Epithelial cell of prostate (primary cell): ENCODE measurements around the gene RBM39.
"Not testable (repeated sequence)": the region's sequence is repeated elsewhere in the genome, so short reads cannot be mapped to it uniquely, and the experiment has no call there.

Experiments
- DNase-seq: peaks from one replicate; pipeline ENCODE4 v3.0.0-alpha.2; 2011; ENCODE audit warnings: low read depth, low spot score
- H3K27ac ChIP-seq: fragments of 450-650 bp; 2 replicates; pipeline ENCODE4 v1.5.1; 2017; ENCODE audit warnings: mild to moderate bottlenecking

RBM39 gene

DNA sequence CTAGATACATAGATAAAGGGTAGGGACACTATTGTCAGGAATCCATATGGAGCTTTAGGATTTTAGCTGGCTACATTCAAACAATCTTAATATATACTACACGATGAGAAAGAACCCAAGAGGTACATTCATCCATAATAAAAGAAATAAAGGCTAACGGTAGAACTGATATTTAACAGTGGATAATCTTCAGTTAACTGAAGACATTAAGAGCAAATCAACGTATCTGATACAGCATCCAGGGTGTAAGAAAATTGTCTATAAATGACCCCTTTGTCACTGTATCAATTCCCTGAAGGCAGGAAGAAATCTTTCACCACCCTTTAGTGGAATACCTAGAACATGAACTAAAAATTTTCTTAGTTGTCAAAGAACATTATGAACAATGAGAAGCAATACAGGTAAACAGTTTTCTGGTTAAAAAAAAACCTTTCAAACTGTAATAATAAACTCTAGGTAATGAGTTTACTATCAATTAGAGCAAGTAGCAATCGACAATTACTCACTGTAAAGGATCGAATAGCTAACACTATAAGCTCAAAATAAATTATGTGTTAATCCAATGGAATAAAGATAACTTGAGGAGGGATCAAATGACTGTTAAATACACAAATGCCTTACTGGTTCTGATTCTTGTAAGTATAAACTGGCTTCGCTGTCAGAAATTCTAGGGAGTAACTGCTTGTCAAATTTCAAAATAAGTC, 31.0 kb downstream of the RBM39 start:
- DNase-seq: no peak
- no peak overlapping the region for H3K27ac ChIP-seq

DNA sequence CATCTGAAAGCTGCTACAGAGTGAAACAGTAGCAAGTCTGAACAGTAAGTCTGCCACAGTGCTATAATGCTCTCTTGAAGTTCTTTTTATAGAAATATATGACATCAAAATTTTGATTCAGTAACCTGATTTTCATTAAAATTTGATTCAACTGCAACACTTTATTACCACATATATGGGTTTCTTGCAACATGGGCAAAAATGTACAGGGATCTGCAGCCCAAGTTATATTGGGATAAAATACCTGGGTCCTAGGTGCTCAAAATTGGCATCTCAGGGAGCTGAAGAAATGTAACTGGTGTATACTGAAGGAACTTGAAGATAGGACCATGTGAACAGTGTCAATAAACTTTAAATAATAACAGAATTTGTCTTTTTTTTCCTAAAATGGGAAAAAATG, 32.0 kb downstream of the RBM39 start:
- no peak for DNase-seq
- no peak overlapping the region for H3K27ac ChIP-seq

DNA sequence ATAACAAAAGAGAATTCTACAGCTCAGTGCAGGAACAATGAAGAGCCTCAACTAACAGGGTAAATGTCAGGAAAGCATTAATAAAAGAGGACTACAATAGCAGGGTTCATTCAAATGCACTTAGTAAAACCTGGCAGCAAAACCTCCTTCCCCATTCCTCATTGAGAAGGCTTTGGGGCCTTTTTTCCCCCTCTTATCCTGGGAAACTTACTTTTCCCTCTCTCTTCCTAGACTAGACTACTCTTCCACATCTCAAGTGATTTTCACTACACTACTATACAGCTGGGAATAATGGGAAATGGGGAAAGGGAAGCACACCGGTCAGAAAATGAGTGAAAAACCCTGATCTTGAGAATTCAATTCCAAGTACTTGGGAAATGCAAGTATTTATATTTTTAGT, 32.8 kb downstream of the RBM39 start:
- peak overlapping the region; percentile 9 for H3K27ac ChIP-seq
- DNase-seq: no peak

DNA sequence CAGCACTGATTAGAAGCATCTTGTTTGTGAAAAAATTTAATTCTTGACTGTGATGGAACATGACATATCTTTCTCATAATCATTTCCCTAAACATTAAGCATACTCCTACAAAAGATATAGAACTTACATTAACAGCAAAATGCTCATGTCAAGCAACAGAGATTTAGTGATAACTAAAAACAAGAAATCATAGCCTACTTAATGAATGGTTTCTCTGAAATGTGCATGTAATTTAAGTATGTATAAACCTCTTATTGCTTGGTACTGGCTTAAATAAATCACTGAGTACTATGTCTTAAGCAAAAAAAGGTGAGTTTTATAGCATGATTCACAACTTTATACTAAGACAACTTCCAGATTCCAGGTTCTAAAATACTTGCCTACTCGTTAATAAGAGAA, 33.6 kb downstream of the RBM39 start:
- H3K27ac ChIP-seq: no peak overlapping the region
- no peak for DNase-seq

DNA sequence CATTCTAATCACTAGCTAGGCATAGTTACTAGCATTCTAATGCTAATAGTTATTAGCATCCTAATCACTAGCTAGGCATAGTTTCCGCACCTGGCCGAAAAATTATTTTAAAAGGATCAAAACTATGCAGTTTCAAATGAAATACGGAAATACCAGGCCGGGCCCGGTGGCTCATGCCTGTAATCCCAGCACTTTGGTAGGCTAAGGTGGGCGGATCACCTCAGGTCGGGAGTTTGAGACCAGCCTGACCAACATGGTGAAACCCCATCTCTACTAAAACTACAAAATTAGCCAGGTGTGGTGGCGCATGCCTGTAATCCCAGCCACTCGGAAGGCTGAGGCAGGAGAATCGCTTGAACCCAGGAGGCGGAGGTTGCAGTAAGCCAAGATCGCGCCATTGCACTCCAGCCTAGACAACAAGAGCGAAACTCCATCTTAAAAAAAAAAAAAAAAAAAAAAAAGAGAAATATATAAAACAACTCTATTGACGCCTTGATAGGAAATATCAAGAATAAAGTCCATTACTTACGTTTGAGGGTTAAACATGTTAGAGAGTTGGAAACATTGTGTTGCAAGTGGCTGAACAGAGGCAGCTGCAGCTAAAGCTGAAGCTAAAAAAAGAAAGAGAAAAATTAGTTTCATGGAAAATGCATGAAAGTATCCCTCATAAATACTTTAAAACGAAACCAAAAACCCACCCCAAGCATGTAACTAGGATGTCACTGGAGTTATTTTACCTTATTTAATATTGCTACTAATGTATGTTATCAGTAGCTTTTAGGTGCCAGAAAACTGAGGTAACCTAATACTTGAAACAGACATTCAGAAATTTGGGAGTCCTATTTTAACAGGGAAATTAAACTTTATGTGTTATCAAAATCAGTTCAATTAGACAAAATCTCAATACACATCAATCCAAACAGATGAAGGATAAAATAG, 35.2 kb downstream of the RBM39 start:
- DNase-seq, H3K27ac ChIP-seq: not testable (repeated sequence)

DNA sequence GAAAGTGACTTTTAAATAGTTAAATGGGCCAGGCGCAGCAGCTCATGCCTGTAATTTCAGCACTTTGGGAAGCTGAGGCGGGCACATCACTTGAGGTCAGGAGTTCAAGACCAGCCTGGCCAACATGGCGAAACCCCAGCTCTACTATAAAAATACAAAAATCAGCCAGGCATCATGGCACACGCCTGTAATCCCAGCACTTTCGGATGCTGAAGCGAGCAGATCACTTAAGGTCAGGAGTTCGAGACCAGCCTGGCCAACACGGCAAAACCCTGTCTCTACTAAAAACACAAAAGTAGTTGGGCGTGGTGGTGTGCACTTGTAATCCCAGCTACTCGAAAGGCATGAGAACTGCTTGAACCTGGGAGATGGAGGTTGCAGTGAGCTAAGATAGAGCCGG, 36.2 kb downstream of the RBM39 start:
- not testable (repeated sequence) for DNase-seq, H3K27ac ChIP-seq

DNA sequence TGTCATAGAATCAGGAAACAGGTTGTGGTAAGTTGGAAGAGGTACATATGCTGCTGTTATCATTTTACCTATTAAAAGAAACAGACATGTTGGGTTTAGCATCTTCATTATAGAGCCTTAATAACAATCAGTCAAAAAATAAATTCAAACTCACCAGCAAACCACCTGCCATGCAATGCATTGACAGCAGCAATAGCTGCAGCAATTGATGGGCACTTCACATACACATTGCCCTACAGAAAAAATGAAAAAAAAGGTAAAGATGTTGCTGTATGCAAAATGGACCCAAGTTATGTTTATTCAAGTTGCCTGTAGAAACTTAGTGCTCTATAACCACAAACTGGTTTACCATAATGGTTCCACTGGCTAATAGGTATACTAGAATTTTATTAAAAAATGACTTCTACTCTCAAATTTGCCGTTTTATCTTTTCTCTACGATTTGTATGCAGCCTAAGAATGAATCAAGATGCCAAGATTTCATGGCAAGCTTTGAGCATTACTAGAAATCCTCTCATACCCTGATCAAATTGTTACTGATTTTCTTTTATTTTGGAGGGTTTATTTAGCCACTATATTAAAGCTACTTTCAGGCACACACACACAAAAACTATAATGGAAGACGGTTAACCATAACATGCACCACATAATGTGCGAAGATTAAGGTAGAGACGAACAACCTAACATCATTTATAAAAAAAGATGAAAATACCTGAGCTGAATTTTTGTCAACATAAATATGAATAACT, 37.4 kb downstream of the RBM39 start:
- no peak overlapping the region for H3K27ac ChIP-seq
- no peak for DNase-seq

DNA sequence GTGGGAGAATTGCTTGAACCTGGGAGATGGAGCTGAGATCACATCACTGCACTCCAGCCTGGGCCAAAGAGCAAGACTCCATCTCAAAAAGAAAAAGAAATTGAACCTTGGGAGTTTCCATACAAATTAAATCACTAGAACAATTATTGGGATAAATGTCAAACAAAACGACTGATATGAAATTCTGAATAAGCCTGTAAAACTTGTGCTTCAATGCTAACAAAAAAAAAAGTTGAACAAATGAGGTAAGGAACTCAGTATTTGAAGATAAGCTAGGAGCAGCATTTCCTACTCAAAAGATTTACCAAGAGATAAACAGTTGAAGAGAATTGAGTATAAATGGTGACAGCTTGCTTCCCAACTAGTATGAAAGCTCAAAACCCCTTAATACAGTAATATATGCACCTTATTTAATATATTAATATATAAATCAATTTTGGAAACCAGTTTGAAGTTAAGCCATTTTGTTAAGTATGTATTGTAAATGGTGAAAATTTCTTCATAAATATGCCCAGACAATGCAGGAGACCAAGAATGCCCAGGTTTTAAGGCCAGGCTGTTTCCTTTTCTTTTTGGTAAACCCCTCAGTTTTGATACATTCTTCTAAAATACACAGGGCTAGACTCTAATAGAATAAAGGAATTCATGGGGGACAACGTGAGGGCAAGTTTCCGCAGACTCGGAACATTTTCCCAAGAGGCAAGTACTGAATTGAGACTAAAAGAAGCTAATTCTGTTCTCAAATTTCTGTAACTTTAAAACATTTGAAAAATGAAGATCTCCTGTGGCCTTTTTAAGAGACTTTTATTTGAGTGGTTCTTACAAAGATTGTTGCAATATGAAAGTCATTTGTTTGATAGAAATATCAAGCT, 39.0 kb downstream of the RBM39 start:
- H3K27ac ChIP-seq: peak overlapping the region; percentile 35
- no peak for DNase-seq

DNA sequence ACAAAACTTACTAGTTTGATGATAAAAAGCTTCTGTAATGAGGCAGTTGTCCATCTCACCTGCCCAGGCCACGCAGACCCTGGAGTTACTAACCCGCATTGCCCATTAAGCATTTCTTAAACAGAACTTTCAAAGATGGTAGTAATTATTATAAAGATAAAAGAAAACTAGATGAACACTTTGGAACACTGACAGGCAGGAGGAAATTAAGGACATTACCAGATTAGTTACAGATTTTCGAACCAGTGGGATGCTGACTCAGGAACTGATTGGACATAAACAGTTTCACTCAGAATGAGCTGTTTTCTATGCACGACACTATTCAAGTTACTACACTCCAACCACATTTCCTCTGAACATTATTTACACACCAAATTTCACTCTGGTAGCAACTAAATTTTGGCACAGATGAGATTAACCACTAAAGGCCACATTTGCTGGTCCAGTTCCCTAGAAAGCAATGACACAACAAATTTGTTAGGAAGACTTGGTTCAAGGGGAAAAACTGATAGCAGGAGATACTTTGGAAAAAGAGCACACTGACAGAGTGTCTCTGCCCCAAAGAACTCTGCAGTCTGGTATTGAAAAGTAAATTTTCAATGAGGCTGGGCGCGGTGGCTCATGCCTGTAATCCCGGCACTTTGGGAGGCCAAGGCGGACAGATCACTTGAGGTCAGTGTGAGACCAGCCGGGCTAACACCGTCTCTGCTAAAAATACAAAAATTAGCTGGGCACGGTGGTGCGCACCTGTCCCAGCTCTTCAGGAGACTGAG, 39.8 kb downstream of the RBM39 start:
- no peak for DNase-seq
- H3K27ac ChIP-seq: peak overlapping the region; percentile 35

DNA sequence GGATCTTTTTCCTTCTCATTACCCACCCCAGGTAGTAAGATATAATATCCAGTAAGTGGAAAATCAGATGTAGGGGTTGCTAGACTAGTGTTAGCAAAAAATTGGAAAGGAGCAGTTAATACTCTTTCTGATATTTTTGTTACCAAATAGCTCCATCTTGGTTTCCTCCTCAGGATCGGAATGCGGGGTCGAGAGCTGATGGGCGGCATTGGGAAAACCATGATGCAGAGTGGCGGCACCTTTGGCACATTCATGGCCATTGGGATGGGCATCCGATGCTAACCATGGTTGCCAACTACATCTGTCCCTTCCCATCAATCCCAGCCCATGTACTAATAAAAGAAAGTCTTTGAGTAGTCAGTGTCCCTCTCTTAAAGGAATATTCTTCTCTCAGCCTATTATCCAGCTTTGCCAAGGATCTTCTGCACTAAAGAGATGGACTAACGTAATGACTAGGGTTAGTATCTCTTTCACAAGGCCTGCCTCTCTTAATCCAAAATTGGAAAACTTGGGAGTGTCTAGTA, 41.4 kb downstream of the RBM39 start:
- H3K27ac ChIP-seq: peak overlapping the region; percentile 94
- no peak for DNase-seq

DNA sequence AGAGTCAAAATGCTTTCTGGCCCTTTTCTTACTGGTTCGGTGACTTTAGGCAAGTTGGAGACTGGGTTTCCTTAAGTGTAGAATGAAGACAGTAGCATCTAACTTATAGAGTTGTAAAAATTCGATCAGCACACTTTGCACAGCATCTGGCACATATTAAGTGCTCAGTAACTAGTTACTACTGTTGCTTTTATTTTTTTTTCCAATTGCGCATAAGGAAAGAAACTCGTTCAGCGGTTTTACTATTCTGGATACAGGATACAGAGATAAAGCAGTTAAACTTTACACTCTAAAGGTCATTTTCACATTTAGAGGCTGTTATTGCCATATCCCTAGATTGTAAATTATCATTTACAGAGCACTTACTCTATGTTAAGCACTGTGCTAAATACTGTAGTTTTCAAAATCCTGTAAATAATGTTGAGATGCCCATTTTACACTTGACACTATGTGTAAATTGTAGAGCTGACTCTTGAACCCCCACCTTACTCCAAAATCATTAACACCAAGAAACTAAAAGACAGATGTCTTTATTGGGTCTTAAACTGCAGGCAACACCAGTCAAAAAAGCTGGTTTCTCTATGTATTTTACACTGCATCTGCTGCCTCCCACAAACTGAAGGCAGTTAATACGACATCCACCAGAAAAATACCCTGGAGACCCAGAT, 42.0 kb downstream of the RBM39 start:
- H3K27ac ChIP-seq: peak overlapping the region; percentile 94

DNA sequence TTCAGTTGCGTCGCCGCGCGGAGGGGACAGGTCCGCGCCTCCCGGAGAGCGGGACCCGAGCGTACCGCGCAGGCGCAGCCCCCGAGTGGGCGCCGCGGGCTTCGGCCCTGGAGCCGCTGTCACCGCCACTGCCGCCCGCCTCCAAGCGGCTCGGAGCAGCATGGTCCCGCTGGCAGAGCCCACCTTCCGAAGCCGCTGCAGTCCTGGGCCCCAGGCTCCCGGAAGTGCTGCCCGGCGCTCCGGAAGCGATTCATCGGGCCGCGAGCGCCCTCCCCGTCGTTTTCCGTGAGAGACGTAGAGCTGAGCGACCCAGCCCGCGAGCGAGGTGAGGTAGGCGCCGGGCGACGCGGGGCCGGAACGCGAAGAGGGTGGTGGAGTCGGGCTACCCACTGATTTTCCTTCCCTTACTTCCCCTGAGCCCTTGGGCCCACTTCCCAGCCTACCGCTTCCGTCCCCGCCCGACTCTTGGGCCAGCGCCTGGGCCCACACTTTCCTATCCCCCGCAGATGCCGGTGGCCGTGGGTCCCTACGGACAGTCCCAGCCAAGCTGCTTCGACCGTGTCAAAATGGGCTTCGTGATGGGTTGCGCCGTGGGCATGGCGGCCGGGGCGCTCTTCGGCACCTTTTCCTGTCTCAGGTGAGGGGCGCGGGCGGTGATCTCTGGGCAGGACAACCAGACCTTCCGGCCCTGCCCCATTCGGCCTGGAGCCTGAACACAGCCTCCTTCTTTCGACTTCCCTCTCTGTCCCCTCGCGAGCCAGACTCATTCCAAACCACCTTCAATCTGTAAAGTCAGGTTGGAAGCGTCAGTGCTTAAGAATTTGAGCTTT, 42.7 kb downstream of the RBM39 start, which contains the start of the genes NFS1 and ROMO1:
TSS of gene NFS1 (minus strand) at position 226 of the 830 bp plus-strand sequence. CDS start at position 162, 64 bp downstream.
TSS of gene ROMO1 (plus strand) at position 279 of the 830 bp plus-strand sequence. CDS start at position 507, 228 bp downstream.
- no peak for DNase-seq
- H3K27ac ChIP-seq: peak within 1 kb of the TSS; percentile 94

More for the DNA sequence above, 42.0 kb downstream of the RBM39 start:
- no peak for DNase-seq

DNA sequence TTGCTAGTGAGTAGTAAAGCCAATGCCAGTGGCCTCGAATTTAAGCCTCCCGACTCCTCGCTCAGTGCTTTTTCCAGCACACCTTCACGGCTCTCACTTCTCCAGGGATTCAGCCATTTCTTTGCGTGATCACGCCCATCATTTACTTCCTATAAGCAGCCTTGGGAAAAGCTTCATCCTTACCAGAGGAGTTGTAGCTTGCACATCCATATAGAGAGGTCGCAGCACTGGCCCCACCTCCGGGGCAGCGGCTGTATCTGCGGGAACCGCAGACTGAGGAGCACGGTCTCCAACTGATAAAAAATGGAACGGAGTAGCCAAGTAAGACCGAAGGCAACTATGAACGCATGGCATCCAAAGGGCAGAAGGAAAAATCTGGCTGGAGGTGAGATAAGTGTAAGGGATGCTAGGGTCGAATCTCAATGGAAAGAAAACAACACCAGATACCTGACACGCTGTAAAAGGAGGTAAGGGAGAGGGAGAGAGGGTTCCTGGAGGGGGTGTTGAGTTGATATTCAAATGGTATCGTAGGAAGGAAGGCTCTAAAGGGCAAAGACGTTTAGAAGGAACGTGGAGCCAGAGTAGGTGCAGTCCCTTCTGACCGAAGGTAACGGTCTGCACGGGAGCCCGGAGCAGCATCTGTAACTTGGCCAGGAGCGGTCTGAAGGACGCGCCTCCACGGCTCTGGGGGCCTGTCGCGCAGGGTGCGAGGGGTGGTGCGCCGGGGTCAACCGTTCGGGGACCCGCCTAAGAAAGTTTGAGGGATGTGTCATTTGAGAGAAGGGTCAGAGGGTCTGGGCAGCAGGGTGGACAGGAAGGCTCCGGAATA, 43.5 kb downstream of the RBM39 start:
- no peak for DNase-seq
- peak overlapping the region; percentile 94 for H3K27ac ChIP-seq

DNA sequence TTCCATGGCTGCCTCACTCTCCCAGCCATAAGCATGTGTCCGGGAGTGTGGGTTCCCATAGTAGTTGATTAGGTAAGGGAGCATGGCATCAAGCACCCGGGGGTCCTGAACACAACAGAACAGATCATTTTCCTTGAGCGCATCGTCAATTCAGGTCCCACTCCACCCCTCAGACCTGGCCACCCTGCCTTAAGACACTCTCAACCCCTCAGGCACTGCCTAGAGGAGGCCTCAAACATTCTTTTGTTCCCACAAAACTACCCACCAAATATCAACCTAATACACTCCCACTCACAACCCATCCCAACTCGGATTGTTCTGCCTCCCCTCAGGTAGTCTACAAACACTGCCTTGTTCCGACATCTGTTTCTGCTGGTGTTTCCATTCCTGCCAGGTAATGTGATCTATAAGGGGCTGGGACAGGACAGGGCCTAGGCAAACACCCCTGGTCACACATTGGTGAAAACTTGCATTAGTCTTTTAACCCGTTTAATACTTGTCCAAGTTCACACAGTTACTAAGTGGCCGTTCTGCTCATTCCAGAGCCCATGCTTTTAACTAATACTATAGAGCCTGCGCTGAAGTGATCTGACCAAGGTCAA, 44.3 kb downstream of the RBM39 start:
- DNase-seq: no peak
- H3K27ac ChIP-seq: no peak overlapping the region

DNA sequence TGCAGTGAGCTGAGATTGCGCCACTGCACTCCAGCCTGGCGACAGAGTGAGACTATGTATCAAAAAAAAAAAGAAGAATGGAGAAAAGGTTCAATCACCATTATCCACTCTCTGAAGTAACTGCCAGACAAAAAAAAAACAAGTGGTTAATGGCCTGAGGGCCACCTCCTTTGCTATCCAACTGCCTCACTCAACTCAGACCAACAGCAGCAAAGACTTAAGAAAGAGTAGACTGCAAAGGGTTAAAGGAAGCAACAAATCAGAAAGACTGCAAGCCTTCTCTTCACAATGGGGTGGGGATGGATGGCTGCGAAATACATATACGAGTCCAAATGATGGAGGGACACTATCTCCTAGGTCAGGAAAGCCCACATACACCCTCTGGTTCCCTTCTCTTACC, 46.1 kb downstream of the RBM39 start:
- DNase-seq: no peak
- H3K27ac ChIP-seq: no peak overlapping the region

DNA sequence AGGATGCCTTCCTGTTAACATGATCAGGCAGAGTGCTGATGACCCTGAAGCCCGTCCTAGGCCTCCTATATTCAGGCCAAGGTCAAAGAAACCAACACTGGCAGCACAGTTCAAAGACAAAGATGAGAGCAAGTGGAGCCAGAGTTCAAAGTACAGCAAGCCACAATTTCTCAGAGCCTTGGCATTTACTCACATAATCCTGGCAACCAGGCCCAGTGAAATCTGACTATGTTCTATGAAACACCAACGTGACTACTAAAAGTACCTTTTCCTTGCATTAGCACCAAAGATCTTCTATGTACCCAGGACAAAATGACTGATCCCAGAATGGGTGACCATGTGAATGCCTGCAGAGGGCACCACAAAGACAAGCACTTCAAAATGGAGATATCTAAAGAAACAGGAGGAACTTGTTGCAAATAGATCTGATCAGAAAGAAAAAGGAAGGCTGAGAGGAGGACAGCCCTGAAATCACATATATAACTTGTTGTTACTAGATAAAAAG, 46.8 kb downstream of the RBM39 start:
- DNase-seq: no peak
- H3K27ac ChIP-seq: no peak overlapping the region
